HG03066 (cell line): ENCODE data around the gene GPC5.
"Not testable (repeated sequence)": the region's sequence is repeated elsewhere in the genome, so short reads cannot be mapped to it uniquely, and the experiment has no call there.

Source experiments
- ATAC-seq: cut with Tn5 transposase; IDR thresholded peaks from one replicate; pipeline ENCODE4 v1.9.1; 2021; ENCODE audit warnings: low read depth; ENCODE audit not compliant: unreplicated experiment

The GPC5 gene

DNA sequence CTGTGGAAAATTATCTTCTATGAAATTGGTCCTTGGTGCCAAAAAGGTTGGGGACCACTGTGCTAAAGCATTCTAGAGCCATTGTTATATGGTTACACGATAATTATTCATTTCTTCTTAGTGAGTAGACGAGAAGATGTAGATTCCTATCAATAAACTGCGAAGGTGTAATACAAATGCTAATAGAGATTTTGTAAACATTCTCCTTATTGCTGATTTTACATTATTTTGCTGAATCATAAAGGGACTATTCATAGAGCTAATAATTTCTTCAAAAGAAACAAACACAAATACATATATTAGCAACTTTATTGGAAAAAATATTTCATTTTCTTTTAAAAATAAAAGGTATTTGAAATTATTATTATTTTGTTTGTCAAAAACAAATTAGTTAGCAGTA lies 1005.2 kb downstream of the GPC5 start:
- no peak for ATAC-seq

DNA sequence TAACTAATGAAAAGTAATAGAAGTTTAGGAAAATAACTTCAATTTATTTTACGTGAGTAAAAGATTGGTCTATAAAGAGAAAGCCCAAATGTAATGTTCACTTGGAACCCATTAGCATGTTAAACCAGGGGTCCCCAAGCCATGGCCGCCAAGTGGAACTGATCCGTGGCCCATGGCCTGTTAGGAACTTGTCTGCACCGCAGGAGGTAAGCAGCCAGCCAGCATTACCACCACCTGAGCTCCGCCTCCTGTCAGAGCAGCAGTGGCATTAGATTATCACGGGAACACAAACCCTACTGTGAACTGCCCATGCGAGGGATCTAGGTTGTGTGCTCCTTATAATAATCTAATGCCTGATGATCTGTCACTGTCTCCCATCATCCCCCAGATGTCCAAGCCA lies 1009.4 kb downstream of the GPC5 start:
- no peak for ATAC-seq

DNA sequence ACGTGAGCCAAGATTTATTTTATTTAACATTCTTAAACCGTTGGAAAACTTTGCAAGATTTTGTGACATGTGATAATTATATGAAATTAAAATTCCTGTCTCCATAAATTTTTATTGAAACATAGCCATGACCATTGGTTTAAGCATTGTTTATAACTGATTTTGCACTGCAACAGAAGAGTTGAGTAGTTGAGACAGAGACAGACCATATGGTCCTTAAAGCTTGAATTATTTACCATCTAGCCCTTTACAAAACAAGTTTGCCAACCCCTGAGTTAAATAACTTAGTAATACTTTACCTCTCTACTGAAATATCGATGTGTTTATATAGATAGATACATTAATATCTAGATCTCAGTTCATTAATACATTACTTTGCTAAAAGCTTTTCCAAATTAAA lies 1014.1 kb downstream of the GPC5 start:
- ATAC-seq: no peak

DNA sequence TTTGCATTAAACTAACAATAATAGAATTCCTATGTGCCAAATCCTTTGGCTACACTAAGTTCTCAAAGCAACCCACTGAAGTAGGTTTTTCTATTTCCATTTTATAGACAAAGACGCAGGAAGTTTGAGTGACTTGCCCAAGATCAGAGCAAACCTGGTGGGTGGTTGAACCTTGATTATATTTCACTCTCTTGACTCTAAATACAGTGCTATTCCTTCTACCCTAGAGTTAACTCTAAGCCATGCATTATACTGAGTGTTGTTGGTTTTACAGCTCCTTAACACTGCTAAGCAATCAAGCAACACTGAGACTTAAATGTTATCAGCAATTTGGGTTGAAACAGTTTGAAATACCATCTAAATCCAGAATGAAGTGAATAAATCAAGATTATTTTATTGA lies 1014.6 kb downstream of the GPC5 start:
- ATAC-seq: no peak

DNA sequence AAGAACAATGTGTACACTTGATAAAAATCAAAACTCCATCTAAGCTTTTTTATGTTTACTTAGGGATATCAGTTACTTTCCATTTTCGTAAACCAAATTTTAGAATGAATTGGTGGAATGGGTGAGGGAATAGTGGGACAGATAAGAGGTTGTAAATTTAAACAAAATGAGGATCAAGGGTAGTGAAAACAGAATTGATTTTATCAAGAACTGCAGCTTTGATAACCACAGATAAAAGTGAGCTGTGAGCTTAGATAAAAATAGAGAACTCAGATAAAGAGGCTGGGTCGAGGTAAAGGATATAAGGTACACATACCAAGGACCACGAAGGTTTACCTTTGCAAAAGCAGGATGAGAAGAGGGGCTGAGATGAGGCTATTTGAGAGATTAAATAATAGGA lies 1015.0 kb downstream of the GPC5 start:
- ATAC-seq: no peak

DNA sequence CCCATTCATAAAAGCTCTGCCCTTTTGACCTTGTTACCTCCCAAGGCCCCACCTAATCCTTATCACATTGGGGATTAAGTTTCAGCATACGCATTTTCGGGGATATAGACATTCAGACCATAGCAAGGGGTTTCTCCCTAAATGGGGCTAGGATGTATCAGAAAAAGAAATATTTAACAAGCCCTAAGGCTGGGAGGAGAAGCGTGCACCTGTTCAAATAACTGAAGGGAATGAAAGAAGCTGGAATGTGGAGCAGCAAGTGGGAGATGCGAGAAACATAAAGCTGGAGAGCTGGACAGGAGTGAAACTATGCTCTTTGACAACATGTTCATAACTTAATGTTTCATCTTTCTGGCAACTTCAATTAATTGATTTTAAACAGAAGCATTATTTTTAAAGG lies 1016.4 kb downstream of the GPC5 start:
- ATAC-seq: no peak

DNA sequence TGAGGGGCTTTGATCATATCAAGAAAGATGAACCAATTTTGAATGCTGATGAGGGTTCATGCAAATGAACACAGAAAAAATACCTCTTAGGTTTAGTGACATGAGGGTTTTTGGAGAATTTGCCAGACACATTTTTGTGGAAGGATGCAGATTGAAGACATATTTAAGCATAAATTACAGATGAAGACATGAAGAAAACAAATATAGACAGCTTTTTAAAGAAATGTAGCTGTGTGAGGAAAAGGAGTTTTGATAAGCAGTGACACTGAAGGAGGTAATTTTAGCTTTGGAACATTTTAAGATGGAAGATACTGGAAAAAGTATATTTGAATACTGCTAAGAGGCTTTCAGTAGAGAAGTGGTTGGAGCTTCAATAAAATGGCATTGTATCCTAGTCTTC lies 1017.4 kb downstream of the GPC5 start:
- no peak for ATAC-seq

DNA sequence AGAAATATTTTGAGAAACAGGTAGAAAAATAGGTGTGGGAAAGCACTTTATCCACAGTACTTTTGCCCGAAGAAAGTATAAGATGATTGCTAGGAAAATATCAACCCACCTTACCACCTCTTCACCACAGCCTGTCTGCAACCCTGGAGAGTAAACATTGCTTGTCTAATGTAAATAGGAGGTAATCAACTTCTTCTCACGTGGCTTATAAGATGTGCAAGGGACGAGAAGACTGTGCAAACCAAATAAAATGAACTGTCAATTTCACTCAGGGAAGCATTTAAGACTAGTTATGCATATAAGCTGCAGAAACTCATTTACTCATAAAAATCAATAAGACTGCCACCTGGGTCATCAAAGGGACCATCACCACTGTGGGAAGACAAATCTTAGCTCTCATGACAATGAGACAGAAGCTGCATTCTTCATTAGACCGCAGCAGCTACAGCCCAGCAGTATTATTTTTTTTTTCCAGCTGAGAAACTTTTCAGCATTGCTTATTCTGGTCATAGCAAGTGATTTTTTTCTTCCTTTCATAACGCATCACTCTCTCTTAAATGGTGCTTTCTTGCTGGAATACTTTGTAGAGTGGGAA lies 1020.5 kb downstream of the GPC5 start:
- ATAC-seq: no peak

DNA sequence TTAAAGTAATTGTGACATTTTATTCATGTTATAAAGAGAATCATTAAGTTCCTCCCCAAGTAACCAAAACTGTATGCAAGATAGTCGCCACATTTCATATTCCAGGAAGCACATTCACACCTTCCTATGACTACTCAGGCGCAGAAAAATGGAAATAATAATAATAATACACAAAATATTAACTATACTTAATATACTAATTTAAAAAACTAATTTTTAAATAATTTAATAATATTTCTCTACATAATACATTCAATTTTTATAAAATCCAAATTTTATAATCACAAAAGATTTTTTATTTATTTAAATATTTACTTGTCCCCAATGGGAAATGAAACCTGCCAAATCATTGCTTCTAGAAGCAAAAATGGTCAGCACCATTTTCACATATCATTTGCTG lies 1030.8 kb downstream of the GPC5 start:
- ATAC-seq: no peak

DNA sequence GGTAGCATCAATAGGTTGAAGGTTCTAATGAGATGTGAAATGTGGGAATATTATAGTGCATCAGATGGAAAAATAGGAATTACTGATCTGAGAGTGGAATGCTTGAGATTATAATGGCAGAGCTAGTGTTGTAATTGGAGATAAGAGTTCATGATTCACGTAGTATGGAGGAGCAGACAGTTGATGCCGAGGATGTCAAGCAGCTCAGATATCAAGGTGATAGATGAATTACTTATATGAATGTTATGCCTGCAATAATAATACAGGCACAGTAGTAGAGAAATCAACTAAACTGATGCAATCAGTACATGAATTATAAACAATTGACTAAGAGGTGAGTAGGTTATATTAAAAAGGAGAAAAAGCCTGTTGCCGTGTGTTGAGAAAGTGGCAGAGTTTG lies 1035.0 kb downstream of the GPC5 start:
- ATAC-seq: no peak

DNA sequence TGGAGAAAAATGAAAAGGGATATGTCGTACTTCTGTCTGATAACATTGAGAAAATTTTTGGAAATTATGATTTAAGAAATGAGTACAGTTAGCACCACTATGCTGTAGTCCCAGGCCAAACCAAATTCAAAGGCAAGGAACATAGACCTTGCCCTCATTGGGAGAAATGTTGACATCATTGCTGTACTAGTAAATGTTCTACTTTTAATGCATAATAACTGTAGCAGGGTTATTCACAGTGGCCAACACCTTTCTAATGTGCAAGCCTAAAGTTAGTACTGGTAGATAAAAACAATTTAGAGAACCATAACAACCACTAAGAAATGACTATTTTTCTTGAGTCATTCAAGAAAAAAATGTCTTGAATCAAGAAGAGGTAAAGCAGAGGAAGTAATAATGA lies 1035.5 kb downstream of the GPC5 start:
- no peak for ATAC-seq

DNA sequence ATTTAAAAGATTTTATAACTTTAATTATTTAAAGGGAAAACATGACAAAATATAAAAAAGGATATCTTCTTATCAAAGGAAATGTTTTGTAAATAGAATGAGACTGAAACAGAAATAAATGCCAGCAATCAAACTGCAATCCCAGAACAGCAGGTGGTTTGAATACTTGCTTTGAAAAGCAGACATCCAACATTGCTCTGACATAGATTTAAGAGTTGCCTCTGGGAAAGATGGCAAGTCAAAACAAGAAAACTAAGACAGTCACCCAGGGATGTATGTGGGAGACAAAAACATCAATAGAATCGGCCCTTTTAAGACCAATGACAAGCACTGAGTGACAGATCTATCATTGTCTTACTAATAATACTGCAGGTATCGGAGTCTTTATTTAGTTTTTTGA lies 1038.5 kb downstream of the GPC5 start:
- ATAC-seq: no peak

DNA sequence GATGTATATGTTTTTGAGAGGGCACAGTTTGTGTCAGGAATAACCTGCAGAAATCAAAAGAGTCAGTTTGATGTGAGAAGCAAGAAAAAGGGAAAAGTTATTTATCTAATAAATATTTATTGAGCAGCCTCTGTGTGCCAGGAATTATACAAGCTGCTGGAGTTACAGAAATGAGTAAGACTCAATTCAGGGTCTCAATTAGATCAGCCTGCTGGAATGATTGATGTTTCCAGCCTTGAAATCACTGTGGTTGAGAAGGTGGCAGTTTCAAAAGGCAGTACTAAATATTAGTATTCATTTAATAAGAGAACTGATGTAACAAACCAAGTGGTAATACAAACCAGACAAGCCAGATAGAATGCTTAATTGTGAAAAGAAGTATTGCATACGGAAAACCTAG lies 1045.8 kb downstream of the GPC5 start:
- ATAC-seq: no peak

DNA sequence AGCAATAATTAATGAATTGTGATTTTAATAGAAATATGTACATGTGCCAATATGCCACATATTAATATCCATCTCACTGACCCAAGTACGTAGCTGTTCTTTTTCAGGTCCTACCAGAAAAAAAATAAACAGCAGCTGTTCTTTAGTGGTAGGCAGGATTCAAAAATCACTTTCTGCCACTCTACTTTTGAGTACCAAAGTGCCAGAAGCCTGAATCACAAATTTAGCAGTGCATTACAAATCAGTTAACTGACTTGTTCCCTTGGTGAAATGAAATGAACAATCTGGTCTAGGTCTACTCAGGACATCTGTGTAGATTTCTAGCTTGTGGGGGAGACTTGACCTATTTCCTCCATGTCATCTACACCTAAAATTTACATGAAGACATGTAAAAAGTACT lies 1052.6 kb downstream of the GPC5 start:
- ATAC-seq: no peak

DNA sequence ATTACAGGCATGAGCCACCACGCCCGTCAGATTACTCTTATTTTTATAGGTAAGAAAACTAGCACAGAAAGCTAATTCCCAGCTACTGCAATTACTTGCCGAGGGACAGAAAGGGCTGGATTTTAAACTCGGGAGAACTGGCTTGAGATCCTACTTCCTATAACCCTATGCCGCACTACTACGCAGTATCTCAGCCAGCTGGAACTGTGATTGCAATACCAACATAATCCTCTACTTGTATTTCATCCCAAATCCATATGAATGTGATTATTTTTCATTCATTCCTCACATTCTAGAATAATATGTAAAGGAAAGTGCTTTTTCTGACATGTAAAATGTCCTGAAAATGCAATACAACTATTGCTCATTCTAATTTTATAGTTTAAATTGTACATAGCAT lies 1054.4 kb downstream of the GPC5 start:
- no peak for ATAC-seq

DNA sequence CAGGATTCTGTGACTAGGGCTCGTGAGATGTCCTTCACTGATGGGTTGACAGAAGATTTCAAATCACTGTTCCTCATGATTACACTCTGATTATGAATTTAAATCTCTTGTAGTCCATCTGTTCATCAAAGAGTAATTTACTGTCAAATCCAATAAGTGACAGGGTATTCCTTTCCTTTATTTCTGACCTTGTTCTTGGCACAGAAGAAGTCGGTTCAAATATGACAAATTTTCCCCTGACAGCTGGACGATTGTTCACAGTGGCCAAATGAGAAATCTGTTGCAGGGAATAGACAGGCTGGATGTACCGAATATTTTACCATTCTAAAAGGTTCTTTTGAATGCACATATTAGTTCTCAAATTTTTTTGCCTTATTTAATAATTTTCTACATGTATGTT lies 1060.9 kb downstream of the GPC5 start:
- no peak for ATAC-seq

DNA sequence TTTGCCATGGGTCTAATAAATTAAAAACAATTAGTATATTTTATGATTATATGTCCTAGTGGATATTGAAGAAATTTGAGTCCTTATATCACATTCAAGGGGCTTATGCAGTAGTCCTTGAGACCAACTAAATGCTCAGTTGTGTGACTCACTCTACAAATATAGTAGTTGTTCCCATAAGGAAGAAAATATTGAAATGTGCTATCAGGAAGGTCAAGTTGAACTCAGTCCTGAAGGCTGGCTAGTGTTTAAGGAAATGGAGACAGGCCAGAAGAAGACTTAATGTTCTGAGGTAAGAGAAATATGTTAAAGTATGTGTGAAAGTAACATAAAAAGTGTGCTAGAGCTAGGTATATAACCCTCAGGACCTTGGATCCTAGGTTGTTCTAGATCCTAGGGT lies 1062.1 kb downstream of the GPC5 start:
- no peak for ATAC-seq

DNA sequence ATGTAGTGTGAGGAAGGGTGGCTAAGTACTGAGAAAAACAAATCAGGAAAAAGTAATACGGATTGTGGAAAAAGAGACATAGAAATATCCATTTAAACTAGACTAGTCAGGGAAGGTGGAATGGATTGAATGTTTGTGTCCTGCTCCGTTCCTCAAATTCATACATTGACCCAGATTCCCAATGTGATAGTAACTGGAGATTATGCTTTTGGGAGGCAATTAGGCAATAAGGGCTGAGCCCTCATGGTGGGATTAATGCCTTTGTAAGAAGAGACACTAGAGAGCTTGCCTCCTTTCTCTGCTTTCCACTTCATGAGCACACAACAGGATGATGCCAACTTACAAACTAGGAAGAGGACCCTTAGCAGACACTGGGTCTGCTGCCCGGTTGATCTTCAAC lies 1063.0 kb downstream of the GPC5 start:
- no peak for ATAC-seq

DNA sequence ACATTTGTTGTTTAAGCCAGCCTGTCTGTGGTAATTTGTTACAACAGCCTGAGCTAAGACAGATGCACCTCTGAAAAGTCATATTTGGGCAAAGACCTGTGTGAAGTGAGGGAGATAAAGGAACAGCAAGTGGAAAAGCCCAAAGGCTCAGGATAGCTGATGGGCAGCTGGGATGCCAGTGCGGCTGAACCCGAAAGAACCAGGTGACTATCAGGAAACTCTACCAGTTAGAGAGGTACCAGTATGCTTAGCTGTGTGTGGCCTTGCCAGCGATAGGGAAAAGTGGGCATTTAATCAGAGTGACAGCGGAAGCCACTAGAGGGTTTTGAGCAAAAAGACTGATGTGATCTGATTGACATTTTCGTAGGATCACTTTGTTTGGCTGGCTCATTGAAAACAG lies 1063.4 kb downstream of the GPC5 start:
- no peak for ATAC-seq

DNA sequence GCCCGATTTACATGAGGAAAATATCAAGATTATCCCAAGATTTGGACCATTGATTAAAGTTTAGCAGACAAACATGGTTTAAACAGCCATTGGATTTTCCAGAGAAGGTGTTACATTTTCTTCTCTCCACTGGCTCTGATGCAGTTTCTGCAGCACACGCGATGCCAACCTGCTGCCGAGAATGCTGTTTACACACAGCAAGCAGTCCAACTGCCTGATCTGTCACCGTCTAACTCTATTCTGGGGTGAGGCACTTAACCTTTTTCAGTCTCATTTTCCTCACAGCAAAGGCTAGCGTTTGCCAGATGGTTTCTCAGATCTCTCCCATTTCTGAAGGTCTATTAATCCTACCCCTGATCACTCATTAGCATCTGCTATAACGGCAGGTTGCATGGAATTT lies 1064.7 kb downstream of the GPC5 start:
- ATAC-seq: no peak

DNA sequence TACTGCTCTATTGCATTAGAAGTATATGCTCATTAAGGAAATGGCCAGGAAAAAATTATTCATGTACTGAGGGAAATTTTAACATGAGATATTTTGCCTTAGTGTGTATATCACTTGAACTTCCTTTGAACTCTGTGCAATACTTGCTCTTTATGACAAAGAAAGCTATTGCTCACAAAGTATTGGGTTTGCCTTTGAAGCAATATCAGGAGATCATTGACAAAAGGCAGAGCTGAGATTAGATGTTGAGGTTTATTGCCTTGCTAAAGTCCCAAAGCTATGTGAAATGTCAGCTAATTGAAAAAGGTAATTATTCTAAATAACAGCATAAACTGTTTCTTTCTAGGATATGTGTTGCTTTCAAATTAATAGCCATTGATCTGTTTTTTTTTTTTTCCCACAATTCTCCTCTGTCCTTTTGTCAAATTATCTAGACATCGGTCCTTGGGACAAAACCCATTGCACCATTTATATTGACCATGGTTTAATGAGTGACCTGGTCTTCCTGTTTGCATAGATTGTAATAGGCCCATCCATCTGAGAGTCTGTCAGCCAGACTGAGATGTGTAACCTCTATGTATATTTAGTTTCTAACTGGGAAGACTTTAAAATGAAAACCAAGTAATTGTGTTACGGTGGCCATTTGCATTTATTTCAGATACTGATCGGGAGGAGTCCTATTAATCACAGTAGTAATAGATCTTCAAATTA lies 1075.5 kb downstream of the GPC5 start:
- no peak for ATAC-seq

DNA sequence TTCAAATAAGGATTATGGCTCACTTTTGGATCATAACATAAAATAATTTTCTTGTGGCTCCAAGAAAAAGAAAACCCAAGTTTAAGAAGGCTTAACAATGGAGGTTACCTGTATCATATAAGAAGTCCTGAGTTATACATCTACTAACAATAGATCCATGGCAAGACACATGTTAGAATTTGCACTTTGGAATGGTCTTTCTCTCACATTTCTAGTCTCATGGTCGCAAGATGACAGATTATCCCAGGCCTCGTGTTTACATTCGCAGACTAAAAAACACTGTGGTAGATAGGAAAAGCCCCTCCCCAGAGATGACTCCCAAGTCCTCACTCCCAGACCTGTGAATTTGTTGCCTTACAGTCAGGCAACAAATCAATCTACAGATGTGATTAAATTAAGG lies 1082.0 kb downstream of the GPC5 start:
- no peak for ATAC-seq

DNA sequence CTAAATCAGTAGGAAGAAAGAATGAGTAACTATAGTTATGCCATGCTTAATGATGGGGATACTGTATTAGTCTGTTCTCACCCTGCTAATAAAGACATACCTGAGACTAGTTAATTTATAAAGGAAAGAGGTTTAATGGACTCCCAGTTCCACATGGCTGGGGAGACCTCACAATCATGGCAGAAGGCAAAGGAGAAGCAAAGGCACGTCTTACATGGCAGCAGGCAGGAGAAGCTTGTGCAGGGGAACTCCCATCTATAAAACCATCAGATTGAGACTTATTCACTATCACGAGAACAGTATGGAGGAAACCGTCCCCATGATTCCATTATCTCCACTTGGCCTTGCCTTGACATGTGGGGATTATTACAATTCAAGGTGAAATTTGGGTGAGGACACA lies 1084.4 kb downstream of the GPC5 start:
- ATAC-seq: not testable (repeated sequence)
